GM12891 (cell line): Measurements from ENCODE around the gene HK1.

Experiments used
- PAX5 ChIP-seq: IDR thresholded peaks from 2 replicates; pipeline ENCODE4 v1.6.1; 2011; ENCODE audit warnings: low read length, moderate library complexity, mild to moderate bottlenecking; ENCODE audit not compliant: insufficient read depth, severe bottlenecking
- POLR2A ChIP-seq: IDR thresholded peaks from 2 replicates; pipeline ENCODE4 v1.6.1; 2011; ENCODE audit warnings: low read depth, low read length, control low read depth

DNA sequence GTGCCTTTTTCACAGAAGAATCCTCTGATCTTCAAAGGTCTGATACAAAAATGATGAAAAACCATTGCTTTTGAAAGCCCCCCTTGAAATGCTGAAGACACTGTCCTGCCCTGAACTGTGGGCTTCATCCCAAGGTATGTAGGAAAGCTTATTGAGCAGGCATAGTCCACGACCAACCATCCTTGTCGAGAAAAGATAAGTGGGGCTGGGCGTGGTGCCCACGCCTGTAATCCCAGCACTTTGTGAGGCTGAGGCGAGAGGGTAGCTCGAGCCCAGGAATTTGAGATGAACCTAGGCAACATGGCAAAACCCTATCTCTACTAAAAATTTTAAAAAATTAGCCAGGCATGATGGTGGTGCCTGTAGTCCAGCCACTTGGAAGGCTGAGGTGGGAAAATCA, 112.9 kb downstream of the HK1 start:
- TF ChIP-seq POLR2A: no peak
- no peak for TF ChIP-seq PAX5
